ENCODE measurements around the gene LHX3.
"Not testable (repeated sequence)": the region's sequence is repeated elsewhere in the genome, so short reads cannot be mapped to it uniquely, and the experiment has no call there.

Gene LHX3

DNA sequence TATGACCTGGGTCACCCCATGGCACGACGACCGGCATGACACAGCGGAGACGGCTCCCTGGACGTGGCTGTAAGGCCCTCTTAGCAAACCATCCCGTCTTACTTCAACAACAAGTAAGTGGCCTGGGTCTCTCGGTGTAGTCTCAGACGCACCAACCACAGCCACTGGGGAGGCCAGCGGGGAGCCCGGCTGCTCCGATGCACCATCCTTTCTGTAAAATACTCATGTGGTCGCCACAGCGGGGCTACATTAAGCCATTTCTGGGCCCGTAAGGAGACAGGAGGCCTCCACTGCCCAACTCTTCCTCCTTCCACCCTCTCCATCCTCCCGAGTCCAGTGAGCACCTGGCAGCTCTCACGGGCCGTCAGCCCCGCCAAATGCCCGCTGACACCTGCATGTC lies 36.0 kb upstream of the LHX3 start:
- DNase-seq, result no peak

DNA sequence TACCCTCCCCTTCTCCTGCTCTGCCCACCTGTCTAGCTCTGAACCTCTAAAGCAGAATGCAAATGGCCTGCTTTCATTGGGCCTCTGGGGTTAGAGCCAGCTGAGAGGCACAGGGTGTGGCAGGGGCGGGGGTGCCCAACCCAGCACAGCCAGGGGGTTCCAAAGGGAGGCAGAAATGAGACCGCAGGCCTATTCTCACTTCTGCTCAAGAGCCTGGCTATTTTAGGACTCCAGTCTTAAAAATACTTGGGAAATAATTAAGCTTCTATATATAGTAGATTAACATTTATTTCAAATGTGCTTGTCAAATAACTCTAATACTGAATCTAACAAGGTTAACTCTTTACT lies 35.0 kb upstream of the LHX3 start:
- no peak for DNase-seq

- no peak for DNase-seq
These were observed 34.4 kb upstream of the LHX3 start for GRCh38 chr9:136239135-136239982.

GRCh38 chr9:136238342-136238732 lies 33.4 kb upstream of the LHX3 start:
- DNase-seq, result no peak

GRCh38 chr9:136237486-136238341 lies 32.8 kb upstream of the LHX3 start:
- DNase-seq, result no peak

DNA sequence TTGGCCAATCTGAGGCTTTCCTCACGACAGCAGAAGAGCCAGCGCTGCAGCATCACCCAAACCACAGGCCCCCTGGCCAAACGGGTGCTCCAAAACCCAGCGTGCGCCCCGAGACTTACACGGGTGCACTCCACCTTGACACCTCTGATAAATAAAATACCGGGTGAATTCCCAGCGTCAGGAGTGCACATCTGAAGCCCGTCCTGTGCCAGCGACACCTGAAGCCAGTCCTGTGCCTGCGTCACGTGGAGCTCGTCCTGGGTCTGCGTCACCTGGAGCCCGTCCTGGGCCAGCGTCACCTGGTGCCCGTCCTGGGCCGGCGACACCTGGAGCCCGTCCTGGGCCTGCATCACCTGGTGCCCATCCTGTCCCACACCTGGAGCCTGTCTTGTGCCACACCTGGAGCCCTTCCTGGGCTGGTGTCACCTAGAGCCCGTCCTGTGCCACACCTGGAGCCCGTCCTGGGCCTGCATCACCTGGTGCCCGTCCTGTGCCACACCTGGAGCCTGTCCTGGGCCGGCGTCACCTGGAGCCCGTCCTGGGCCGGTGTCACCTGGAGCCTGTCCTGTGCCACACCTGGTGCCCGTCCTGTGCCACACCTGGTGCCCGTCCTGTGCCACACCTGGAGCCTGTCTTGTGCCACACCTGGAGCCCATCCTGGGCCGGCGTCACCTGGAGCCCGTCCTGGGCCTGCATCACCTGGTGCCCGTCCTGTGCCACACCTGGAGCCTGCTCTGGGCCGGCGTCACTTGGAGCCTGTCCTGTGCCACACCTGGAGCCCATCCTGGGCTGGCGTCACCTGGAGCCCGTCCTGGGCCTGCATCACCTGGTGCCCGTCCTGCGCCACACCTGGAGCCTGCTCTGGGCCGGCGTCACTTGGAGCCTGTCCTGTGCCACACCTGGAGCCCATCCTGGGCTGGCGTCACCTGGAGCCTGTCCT lies 31.8 kb upstream of the LHX3 start:
- DNase-seq, result not testable (repeated sequence)

DNA sequence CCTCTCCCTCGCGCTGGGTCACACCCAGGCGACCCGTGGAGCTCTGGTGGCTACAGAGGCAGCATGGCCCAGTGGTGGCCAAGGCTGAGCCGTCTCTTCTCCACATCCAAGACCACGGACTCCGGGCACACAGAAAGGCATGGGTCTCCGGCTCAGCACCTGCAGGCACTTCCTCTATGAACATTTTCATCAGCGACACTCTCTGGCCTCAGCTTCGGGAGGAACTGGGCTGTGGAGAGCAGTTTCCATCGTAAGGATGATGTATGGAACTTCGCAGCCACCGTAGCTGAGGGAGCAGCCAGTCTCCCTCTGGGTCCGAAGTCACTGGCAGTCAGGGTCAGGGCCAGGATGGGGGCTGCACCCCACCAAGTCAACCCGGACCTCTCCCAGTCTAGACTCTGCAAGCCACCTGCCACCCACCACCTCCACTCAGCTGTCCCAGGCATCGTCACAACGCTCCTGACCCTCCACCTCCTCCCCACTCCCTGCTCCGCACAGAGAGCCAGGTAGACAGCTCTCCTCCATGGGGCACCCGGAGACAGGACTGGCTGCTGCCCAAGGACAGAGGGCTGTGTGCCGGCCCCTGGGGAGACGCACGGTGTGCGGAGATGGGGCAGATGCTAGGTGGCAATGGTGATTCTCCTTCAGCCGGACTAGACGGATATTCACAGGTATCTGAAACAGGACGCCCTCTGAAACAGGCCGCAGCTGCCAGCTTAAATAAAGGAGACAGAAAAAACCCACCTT lies 31.0 kb upstream of the LHX3 start:
- DNase-seq, result no peak

DNA sequence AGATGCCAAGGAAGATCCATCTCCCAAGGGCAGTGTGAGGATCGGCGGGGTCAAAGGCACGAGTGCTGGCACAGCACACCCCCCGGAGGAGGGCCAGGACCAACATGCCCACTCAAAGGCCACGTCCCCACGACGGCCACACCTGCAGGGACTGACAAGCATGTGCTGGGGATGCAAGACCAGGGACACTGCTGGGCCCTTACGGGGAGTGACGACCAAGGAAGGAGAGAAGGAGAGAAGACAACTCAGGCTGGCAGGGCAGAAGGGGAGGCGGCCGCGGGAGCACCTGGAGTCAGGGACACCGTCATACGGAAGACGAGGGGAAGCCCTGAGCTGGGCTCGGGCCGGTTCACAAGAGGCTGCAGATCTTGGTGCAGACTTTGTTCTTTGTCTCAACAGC lies 30.2 kb upstream of the LHX3 start:
- DNase-seq, result no peak

DNA sequence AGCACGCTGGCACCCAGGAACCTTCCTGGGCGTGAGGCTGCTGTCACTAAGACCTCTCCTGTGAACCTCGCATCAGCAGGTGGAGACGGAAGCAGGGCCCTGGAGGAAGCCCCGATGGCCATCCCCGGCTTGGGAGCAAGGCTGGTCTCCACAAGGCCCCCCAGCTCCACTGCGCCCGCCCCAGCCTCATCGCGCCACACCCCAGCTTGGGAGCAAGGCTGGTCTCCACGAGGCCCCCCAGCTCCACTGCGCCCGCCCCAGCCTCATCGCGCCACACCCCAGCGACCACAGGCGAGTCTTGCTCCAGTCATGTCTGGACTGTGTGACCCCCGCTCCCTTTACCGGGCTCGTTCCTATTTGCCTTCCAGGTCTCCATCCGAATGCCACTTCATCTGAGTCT lies 29.7 kb upstream of the LHX3 start:
- no peak for DNase-seq

DNA sequence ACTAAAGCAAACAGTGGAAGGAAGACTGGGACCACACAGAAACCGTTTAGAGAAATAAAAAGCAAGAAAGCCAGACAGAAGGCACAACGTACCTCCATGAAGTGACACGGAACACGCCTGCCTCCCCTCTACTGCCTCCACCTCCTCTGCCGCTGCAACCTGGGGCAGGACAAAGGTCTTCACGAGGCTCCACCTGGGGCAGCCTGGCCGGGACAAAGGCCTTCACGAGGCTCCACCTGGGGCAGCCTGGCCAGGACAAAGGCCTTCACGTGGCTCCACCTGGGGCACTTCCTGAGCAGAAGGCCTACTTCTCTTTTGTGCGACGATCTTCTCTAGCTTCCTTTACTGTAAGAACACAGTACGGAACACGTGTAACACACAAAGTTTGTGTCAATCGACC lies 28.9 kb upstream of the LHX3 start:
- DNase-seq, result no peak

GRCh38 chr9:136233411-136233810 lies 28.5 kb upstream of the LHX3 start:
- no peak for DNase-seq

GRCh38 chr9:136232969-136233368 lies 28.0 kb upstream of the LHX3 start:
- DNase-seq, result no peak

DNA sequence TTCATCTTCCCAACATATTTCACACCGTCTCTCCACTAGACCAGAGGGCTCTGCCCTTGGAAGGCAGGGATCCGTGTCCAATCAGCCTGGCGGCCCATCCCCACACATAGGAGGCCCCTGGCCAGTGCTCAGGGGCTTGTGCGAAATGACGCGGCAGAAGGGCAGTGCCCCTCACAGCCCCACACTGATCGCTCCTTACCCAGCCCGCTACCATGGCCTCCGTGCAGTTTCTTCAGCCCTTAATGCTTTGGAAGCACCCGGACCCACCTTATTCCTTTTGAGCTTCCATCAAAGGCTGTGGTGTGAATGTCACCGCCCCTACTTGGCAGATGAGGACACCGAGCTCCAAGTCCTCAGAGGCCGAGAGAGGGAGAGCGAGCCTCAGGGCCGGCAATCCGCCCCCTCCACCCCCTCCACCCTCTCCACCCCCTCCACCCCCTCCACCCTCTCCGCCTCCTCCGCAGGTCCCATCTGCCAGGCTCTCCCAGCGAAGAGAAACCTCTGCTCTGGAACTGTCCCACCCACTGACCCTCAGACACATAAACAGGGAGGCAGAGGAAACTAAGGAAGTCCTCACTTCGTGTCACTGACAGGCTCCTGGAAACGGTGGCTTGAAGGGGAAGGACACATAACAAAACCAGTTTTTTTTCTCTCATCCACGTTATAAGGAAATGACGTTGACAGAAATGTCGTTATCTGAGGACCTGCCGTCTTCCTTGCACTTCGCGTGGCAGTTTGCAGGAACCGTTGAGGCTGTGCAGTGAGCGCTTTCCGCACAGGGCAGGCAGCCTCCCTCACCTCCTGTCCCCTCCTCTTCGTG lies 26.8 kb upstream of the LHX3 start:
- DNase-seq, result peak; percentile 24

GRCh38 chr9:136230773-136231172 lies 25.8 kb upstream of the LHX3 start:
- no peak for DNase-seq

DNA sequence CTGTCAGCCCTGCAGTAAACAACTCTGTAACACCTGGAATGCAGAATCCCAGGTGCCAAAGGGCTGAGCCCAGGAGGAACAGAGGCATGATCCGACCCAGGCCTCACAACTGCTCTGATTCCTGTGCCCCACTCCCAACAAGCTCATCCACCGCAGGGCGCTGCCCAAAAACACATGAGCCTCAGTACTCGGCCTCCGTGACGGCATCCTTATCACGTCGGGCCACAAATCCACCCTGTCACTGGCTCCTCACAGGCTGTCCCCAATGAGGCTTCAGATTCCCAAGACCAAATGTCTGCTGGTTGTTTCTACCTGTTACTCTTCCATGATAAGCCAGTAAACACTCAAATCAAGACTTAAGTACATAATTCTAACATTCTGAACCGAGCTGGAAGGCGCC lies 25.4 kb upstream of the LHX3 start:
- no peak for DNase-seq

DNA sequence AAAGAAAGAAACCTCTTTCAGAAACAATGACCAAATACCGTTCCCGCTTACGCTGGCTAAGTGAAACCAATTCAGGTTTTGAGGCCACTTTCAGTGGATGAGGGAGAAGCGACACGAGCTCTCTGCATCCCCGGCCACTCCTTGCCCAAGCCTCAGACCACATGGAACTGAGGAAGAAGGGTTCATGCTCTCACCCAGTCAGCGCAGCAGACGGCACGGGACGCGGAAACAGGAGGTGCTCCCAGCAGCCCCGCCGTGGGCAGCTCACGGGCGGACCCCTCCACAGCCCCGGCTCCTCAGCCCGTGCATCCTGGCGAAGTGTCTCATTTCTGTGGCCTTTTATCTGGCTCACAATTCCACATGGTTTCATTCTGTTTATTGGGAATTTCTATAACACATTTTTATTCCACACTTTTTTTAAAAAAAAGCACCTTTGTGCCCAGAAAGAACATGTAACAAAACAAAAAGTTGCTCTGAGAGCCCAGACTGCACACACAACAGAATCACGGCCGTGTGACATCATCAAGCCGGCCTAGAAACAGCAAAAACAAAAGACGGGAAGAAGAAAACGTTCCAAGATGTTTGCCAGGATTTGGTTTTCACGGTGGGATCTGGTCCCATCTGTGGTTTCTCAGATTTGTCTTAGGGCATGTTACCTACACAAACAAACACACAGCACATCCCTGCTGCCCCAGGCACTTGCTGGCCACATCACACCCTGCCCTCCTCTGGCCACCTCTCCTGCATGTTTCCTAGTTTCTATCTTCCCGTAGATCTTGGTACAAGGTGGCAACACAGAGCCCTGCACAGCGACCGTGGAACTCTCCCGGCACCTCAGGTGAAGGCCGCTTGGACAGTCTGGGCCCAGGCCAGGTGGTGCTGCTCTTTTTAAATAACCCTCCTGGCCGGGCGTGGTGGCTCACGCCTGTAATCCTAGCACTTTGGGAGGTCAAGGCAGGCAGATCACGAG lies 24.5 kb upstream of the LHX3 start:
- DNase-seq, result no peak

DNA sequence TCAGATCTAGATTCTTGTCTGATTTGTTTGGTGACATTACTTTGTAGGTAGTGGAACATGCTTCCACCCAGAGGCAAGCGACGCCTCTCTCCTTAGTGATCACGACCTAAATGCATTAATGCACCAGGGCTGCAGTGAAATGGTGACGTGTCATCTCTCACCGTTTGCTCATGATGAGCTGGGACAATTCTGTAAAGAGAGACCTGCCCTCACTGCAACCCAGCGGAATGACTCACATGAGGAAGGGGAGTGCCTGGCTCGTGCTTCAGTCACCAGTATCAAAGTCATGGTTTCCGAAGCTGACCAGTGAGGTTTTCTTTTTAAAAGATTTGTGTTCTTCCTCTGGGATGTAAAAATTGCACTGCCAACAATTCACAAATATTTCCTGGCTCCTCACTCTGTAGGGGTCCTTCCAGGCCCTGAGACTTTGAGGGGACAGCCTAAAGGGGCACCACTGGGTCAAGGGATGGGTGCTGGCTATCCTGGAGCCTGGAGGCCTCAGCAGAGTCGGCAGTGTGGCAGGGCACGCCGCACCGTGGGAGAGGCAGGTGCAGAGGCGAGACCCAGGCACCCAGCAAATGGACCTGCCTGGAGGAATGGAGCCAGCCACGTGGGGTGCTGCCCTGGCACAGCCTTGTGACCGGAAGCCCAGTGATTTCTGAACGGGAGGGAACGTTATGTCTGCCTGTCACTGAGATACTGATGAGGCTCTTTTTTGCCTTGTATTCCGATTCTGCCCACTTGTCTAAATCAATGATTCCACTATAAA lies 23.4 kb upstream of the LHX3 start:
- DNase-seq, result no peak

DNA sequence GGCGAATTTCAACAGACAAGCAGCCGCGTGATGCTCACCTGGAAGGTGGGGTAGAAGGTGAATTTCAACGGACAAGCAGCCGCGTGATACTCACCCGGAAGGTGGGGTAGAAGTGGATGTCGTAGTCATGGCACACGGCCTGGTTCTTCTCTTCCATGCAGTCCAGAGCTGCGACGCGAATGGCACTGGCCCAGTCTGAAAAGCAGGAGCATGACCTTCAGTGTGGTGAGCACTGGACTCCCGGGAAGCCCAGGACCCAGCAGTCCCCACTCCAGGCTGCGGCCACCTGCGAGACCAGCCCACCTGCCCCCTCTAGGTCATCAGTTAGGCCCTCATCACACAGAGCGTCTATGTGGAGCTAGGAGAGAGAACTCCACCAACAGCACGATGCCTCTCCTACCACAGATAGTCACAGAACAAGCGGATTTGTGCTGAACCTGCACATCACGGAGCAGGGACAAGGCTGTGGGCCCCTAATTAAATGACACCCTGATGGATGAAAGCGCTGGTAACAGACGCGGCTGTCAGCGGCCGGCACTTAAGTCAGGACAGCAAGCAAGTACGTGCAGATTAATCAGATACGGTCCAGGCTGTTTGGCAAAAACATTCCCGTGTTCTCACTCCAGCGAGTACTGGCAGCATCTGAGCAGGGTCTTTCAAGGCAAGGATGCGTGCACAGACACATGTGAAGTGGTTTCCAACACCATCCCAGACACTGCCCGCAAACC lies 21.9 kb upstream of the LHX3 start:
- DNase-seq, result no peak
